ENCODE measurements around the gene AKAP8.
A peak's percentile ranks its signal among the peaks of the same experiment; 100 is the strongest.
"Not testable (repeated sequence)": the region's sequence is repeated elsewhere in the genome, so short reads cannot be mapped to it uniquely, and the experiment has no call there.

AKAP8 gene

GRCh38 chr19:15373644-15374043 lies 5.9 kb downstream of the AKAP8 start:
- no peak for DNase-seq (ENCODE audit: low read depth in 2 of 2)

- DNase-seq (ENCODE audit: low read depth in 2 of 2), result no peak
Measured at GRCh38 chr19:15372891-15373301, 6.7 kb downstream of the AKAP8 start.

DNA sequence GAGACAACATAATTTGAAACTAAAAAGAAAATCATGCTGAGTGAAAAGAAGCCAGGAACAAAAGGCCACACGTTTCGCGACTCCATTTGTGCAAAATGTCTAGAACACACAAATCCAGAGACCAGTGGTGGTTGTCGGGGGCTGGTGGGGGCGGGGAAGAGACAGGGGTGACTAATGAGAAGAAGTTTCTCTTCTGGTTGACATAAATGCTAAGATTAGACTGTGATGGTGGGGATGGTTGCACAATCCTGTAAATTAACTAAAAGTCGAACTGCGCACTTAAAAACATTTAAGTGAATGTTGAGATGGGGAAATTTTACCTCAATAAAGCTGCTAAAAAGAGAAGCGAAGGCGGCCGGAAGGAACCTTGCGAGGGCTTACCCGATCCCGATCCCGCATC lies 7.1 kb downstream of the AKAP8 start:
- DNase-seq (ENCODE audit: low read depth in 2 of 2), result peak in 1 of 2 donors; percentile 15

DNA sequence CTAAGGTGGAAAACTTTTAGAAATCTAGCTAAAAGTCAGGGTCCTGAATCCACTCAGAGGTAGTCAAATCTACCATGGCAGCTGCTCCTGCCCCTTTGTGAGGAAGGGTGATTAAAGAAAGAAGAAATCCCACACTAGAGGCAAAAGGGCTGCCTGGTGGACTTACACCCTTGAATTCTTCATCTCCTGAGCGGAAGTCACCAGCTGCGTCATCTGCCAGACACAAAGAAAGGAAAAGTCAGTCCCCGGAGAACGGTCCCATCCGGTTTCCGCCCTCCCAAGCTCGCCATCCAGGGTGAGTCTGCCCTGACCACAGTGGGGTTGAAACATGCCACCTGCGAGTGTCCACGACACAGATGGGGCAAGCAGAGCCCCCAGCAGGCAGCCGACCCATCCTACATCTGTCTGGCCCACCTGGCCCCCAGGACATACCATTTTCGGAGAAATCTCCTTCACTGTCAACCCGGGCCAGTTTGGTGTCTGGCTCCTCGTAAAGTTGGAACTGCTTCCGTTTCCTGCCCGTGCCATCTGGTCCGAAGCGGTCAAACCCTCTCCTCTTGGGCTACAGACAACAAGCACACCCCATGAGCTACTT lies 7.7 kb downstream of the AKAP8 start:
- no peak for DNase-seq (ENCODE audit: low read depth in 2 of 2)

GRCh38 chr19:15371119-15371518 lies 8.5 kb downstream of the AKAP8 start:
- DNase-seq (ENCODE audit: low read depth in 2 of 2), result no peak

DNA sequence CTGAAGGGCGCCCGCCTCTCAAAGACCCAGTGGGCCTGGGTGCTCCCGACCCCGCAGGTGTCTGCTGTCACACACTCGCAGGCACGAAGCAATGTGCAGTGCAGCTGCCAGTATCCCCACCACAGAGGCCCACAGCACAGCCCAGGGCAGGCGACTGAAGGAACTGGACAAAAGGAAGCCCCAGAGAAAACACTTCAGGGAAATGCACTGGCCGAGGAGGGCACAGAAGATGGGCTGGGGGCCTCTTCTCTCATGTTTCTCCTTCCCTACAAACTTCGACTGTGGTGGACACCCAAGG lies 10.0 kb downstream of the AKAP8 start:
- DNase-seq (ENCODE audit: low read depth in 2 of 2), result no peak

- DNase-seq (ENCODE audit: low read depth in 2 of 2), result no peak
Measured at GRCh38 chr19:15368798-15369593, 10.6 kb downstream of the AKAP8 start.

- no peak for DNase-seq (ENCODE audit: low read depth in 2 of 2)
Measured at GRCh38 chr19:15368051-15368632, 11.4 kb downstream of the AKAP8 start.

- no peak for DNase-seq (ENCODE audit: low read depth in 2 of 2)
Measured at GRCh38 chr19:15367439-15367838, 12.1 kb downstream of the AKAP8 start.

DNA sequence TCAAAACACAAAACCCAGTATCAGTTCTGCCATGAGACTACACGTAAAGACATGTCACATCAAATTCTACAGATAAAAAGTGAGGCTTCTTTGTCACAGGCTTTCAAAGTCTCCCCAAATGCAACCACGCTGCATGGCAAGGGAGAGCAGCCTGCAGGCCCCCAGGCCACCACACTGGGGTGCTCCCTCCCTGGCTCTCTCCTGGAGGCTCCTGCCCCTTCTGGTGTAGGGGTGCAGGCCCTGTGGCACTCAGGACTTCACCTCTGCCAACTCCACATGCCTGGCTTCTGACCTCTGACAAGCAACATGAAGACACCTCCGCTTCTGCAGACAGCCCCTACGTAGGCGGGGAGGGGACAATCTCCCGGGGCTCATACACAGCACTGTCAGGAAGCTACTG lies 14.3 kb downstream of the AKAP8 start:
- DNase-seq (ENCODE audit: low read depth in 2 of 2), result no peak

DNA sequence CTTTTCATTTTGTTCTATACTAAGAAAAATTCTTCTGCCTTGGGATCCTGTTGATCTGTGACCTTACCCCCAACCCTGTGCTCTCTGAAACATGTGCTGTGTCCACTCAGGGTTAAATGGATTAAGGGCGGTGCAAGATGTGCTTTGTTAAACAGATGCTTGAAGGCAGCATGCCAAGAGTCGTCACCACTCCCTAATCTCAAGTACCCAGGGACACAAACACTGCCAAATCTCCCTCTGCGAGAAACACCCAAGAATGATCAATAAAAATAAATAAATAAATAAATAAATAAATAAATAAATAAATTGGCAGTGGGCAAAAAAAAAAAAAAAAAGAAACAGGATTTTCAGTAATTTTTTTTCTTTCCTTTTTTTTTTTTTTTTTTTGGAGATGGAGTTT lies 15.8 kb downstream of the AKAP8 start:
- DNase-seq (ENCODE audit: low read depth in 2 of 2), result not testable (repeated sequence)

GRCh38 chr19:15363048-15363447 lies 16.5 kb downstream of the AKAP8 start:
- not testable (repeated sequence) for DNase-seq (ENCODE audit: low read depth in 2 of 2)

GRCh38 chr19:15360015-15360414 lies 19.6 kb downstream of the AKAP8 start:
- not testable (repeated sequence) for DNase-seq (ENCODE audit: low read depth in 2 of 2)

- DNase-seq (ENCODE audit: low read depth in 2 of 2), result no peak
Measured at GRCh38 chr19:15358918-15359317, 20.7 kb downstream of the AKAP8 start.

DNA sequence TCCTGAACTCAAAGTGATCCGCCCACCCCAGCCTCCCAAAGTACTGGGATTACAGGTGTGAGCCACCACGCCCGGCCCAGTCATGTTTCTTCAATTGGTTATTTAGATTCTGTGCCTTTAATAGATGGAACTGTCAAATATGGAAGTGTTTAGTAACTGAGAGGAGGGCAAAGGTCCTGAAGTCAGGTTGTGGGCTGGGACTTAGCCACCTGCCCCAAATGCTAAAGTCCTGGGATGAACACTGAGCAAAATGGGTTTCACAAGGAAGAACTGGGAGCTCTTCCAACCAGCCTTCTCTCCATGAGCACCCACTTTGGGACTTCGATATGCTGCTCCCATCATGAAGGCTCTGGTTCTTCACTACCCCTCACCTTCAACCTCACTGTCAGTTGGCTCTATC lies 21.7 kb downstream of the AKAP8 start:
- DNase-seq (ENCODE audit: low read depth in 2 of 2), result no peak

DNA sequence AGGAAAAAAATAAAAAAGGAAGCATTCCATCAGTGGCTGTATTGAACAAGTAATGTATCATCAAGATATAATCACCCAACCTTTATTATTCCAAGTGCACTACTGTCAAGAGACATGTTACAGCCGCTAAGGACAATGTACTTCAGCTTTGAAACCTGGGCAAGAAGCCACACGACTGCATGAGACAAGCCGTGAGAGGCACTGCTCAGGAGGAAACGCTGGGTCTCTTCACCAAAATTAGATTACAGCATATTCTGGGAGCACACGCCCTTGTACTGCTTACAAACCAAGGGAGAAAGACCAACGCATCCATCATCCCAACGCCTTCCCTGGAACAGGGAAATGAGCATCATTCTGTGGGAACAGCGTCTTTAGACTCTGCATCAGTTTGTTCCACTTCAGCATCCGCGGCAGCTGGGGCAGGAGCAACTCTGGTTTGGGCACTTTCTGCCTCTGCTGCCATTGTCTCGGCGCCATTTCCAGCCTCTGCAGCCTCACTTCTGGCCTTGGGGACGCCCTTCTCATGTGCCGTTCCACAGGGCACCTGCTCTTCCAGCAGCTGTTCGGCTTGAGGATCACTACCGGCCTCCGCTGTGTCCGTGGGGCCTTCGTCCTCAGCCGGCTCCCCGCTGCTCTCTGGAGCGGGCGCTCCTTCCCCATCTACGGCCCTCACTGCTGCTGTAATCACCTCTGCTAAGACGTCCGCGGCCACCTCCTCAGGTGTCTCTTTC lies 24.9 kb downstream of the AKAP8 start:
- no peak for DNase-seq (ENCODE audit: low read depth in 2 of 2)

DNA sequence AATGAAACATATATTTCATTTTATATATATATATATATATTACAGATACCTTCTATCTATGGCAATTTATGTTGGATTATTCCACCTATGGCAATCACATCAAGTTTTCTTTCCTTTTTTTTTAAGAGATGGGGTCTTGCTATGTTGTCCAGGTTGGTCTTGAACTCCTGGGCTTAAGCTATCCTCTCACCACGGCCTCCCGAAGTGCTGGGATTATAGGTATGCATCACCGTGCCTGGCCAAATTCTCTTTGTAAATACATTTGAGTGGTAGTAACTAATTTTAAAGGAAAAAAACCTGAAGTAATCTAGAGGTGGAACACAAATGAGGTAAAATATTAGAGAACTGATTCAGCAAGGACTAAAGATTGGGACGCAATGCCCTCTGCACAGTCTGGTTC lies 25.7 kb downstream of the AKAP8 start:
- DNase-seq (ENCODE audit: low read depth in 2 of 2), result no peak

DNA sequence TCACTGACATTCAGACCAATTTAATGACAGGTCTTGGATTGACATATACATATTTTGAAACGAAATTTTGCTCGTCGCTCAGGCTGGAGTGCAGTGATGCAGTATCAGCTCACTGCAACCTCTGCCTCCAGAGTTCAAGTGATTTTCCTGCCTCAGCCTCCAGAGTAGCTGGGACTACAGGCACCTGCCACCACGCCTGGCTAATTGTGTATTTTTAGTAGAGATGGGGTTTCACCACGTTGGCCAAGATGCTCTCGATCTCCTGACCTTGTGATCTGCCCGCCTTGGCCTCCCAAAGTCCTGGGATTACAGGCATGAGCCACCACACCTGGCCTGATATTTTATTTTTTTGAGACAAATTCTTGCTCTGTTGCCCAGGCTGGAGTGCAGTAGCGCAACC lies 27.1 kb downstream of the AKAP8 start:
- DNase-seq (ENCODE audit: low read depth in 2 of 2), result not testable (repeated sequence)

DNA sequence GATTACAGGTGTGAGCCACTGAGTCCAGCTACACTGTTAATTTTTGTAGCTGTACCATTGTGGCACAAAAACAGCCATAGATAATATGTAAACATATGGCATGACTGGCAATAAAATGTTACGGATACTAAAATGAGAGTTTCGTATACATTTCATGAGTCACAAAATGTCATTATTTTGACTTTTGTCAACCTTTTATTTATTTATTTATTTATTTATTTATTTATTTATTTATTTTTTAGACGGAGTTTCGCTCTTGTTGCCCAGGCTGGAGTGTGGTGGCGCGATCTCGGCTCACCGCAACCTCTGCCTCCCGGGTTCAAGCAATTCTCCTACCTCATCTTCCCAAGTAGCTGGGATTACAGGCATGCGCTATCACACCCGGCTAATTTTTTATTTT lies 38.3 kb downstream of the AKAP8 start:
- not testable (repeated sequence) for DNase-seq (ENCODE audit: low read depth in 2 of 2)

GRCh38 chr19:15340086-15340485 lies 39.5 kb downstream of the AKAP8 start:
- DNase-seq (ENCODE audit: low read depth in 2 of 2), result no peak

- DNase-seq (ENCODE audit: low read depth in 2 of 2), result no peak
Measured at GRCh38 chr19:15337202-15337601, 42.4 kb downstream of the AKAP8 start.

GRCh38 chr19:15335992-15336391 lies 43.6 kb downstream of the AKAP8 start:
- not testable (repeated sequence) for DNase-seq (ENCODE audit: low read depth in 2 of 2)

Data from stimulated activated CD4-positive, alpha-beta T cell treated with anti-CD3 and anti-CD28 coated beads, Interleukin-15, amount 100 ng/mL, for 48 hours (primary cell).